GM21360 (cell line): ENCODE measurements around the gene TMEM220.

Source experiments
- ATAC-seq: cut with Tn5 transposase; IDR thresholded peaks from one replicate; pipeline ENCODE4 v1.9.1; 2021; ENCODE audit warnings: mild to moderate bottlenecking, moderate library complexity; ENCODE audit not compliant: unreplicated experiment

The TMEM220 gene

DNA sequence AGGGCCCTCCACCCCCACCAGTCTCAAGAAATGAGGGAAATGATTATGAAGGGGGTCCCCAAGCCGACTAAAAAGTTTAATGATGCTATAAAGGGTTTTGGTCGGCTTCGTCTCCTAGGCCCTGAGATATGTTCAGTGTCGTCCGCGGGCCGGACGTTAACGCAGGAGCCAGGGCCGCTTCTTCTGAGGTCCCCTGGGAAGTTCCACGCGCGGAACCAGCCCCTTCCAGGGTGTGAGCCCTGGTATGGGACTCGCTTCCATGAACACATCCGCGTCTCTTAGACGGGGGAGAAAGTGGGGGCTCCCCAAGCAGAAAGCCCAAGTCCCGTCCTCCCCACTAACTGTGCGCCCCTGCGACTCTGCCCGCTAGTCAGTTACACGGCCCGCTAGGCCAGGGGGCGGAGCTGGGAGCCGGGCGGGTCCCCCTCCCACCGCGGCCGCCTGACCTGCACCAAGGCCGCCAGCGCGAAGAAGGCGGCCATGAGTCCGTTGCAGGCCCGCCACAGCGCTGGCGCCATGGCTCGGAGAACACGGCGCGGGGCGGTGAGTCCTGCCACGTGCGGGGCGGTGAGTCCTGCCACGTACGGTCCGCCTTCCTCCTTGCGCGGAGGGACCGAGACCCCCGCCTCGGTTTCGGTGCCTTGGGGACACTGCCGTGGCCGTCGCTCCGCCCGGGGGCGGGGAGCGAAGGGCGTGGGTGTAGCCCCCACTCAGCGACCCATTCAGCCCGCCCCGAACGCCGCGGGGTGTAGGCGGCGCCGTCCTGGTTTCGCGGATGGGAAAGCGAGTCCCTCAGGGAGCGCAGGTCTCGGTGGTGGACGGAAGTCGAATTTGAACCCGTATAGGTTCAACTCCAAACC, at the start of gene TMEM220:
TSS of gene TMEM220 (minus strand) at position 690 of the 860 bp plus-strand sequence. CDS start at position 518, 172 bp downstream.
- ATAC-seq, result peak; percentile 70

DNA sequence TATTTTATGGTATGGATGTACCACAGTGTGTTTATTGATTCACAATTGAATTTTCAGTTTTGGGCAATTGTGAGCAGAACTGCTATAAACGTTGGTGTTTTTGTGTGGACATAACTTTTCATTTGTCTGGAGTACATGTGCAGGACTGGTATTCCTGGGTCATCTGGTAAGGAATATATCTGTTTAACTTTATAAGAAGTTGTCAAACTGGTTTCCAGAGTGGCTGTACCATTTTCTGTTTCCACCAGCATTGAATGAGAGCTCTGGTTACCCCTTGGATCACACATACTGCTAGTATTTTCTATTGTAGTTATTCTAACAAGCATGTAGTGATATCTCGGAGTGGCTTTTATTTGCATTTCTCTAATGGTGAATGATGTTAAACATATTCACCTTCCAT, 49.8 kb upstream of the TMEM220 start:
- ATAC-seq, result no peak

DNA sequence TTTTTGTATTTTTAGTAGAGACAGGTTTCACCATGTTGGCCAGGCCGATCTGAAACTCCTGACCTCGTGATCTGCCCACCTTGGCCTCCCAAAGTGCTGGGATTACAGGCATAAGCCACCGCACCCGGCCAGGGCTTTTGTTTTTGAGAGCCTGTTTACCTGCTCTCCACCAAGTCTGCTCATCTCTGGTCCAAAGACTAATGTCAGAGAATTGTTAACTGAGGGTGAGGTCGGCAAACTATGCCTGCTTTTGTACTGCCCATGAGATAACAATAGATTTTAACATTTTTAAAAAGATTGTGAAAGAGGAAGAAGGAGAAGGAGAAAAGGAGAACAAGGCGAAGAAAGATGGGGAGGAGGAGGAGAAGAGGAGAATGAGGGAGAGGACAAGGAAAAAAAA, 48.1 kb upstream of the TMEM220 start:
- ATAC-seq, result no peak

DNA sequence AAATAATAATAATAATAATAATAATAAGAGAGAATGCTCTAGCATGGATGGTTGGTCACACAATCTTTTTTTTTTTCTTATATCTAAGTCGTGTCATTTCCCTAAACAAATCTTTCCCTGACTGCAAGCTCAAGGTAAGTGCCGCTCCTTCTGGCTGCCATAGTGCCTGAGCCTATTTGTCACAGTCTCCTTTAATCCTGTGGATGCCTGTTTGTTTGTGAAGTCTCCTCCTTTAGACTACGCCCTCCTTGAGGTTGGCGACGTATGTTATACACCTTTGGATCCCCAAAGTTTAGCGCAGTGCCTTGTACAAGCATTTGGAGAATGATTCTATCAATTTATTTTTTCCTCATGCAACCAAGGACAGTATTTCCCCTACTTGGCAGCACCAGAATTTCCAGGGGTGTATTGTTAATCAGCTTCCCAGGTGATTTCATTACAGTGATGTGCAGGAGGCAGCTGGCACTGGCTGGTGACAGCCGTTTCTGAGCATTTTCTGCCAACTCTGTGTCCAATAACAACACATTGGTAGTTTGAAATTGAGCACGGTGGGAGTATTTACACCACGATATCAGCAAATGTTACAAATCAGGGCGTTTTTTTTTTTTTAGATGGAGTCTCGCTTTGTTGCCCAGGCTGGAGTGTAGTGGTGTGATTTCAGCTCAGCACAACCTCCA, 47.4 kb upstream of the TMEM220 start:
- ATAC-seq, result no peak

DNA sequence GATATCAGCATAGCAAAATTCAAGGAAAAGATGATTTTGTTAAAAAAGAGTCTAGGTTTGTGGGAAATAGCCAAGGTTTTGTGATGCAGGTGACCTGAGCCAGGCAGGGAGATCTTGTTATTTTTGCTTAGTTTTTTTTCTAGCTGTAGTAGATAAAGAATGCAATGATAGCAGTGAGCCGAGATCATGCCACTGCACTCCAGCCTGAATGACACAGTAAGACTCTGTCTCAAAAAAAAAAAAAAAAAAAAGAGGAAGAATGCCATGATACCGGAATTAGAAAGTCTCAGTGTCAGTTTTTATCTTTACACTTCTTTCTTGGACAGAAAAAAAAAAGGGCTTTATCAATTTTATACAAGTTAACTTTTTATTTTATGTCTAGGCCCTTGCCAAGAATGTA, 46.6 kb upstream of the TMEM220 start:
- ATAC-seq, result no peak

DNA sequence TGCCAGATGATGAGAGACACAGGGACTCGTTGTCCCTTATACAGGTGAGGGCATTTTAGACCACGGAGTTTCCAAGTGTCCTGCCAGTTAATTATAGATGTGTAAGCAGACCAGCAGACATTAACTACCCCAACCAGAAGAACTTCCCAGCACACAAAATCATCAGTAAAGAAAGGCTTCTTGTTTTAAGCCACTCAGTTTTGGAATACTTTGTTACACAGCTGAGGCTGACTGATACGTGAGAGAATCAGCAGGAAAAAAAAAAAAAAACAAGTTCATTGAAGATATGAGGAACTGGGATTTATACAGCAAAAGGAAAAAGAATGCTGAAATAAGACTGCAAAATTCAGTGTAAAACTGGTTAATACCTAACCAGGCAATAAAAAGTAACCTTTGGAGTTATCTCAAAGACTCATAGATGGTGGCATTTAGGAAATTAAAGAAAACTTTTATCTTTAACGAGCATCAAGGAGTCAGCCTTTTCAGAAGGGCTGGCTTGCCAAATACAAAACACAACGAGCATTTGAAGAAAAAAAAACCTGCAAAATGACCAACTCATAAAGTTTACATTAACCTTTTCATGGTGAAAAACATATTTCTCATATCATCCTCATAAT, 46.0 kb upstream of the TMEM220 start:
- ATAC-seq, result no peak

DNA sequence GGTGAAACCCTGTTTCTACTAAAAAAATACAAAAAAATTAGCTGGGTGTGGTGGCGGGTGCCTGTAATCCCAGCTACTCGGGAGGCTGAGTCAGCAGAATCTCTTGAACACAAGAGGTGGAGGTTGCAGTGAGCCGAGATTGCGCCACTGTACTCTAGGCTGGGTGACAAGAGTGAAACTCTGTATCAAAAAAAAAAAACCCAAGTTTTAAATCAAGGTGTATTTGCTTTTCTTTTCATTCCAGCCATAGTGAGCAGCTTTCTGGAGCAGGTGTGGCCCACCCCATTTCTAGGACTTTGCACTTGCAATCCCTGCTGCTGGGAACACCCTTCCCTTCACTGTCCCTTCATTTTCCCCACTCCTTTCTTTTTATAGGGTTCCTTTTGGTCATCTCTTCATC, 45.2 kb upstream of the TMEM220 start:
- no peak for ATAC-seq

DNA sequence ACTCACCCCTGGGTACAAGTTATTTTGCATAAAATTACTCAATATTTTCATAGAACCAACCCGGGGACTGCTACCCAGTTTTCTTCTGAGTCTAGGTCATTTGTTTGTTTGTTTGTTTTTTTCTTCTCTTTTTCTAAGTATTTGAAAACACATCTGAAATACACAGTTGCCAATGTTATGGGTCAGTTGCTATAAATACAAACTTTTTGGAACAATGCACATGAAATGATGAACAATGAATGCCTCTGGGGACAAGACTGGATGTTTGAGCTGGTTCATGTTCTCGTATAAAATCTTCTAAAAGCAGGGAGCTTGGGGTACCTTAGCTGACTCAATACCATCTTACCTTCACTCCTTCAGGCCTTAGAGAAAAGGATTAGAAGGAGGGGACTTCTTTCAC, 43.6 kb upstream of the TMEM220 start:
- ATAC-seq, result no peak

DNA sequence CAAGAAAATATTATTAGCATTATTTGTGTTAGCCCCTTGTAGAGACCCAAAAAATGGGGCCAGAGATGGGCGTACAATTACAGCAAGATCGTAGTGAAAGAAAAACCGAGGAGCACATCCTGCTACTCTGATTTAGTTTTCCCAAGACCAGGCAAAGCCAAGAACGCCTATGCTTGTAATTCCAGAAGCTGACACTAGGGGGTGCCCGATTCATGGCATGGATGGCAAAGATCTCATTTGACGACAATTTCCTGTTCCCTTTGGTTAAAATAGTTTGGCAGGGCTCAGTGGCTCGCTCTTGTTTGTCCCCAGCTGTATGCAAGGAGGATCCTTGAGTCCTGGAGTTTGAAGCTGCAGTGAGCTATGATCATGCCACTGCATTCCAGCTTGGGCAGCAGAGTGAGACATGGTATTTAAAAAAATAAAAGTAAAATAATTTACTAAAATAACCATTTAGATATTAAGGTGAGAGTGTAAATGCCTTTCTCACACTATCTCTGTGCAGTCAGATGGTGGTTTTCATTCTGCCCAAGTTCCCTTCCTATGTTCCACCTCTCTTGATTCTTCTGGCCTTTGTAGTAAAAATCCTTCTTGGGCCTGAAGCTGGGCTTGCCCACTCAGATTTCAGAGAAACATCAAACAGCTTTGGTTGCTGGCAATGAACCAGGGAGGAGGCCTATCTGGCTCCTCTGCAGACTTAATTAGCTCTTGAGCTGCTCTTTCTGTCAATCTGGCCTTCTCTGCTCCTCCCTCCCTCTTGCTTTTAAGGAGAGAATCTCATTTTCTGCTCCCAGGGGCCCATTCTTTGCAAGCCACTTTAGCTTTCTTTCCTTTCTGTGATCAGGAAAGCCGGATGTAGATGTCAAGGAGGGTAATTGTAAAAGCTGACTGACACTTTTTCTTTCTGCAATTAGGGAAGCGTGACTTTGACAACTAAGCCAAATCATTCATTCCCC, 42.9 kb upstream of the TMEM220 start:
- ATAC-seq, result no peak

DNA sequence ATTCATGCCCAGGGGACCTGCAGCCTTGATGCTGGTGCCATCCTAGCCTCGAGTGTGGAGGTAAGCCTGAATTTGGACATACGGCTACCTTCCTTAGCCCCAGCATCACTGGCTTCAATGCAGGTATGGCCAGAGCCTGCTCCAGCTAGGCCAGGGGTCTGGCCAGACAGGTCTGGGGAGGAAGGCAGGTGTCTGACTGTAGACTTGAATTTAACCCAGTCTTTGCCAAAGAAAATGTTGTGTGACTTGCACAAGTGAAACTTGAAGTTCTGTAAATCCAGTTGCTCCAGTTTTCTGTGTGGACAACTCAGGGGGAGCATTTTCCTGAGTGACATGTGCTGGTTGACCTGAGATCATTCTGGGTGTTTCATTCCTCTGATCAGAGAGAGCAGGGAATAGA, 41.3 kb upstream of the TMEM220 start:
- ATAC-seq, result no peak

DNA sequence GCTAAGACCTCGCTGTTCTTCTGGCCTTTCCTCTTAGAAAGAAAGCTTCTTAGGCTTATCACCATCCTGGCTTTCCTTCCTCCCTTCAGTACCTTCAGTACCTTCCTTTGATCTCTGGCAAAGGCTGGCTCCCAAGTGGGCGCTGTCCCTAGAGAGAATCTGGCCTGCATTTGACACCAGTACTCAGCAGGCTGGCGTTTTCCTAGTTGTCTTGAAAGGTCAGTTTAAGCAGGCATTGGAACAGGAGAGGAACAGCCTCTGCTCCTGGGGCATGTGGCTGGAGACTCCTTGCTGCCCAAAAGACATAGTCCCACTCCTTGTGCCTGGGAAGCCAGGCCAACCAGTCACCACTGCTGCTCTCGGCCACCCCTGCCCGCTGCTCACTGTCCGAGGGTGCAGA, 40.0 kb upstream of the TMEM220 start:
- no peak for ATAC-seq

DNA sequence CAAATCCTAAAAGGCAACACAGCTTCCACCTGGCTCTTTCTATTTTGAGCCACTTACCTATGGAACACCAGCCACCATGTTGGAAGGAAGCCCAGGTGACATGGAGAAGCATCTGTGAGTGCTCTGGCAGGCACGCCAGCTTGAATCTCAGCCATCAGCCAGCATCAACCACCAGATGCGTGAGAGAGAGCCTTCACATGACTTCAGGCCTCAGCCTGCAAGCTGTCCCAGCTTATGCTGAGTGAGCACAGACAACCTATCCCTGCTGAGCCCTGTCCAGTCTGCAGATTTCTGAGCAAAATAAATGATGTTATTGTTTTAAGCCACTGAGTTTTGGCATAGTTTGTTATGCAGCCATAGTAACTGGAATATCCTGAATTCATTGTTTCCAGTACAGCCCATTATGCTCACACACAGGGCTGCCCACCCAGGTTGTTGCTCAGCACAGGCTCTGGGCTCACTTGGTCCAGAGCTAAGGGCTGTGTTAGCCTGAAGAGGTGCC, 39.0 kb upstream of the TMEM220 start:
- no peak for ATAC-seq

DNA sequence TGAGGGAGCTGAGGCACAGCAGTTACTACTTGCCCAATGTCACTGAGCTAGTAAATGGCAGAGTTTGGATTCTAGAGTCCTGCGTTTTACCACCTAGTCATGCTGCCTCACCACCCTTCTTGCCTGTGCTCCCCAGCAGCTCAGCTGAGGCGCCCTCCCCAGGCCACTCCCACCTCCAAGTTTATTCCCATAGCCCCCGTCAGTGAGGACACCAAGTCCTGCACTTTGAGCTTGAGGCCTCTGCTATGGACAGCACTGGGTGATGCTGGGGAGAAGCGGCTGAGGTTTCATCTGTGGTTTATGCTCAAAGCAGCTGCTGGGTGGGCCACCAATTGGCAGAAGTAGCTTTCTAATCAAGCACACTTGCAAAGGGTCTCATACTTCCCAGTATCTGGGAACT, 37.4 kb upstream of the TMEM220 start:
- no peak for ATAC-seq

DNA sequence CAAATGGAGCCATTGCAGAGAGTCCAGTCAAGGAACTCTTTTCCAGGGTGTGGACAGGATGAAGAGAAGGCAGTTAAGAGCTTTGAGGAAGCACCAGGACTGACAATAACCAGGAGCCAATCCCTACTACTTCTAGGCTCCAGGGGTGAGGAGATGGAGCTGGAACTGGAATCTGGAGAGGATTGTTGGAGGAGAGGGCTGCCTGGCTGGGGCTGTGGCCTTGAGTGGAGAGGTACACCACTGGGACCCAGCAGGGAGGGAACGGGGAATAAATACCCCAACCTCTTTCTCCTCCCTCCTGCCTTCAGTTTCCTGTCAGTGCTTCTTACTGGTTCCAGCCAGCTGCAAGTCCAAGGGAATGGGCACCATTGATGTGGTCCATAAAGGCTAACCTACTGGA, 32.2 kb upstream of the TMEM220 start:
- no peak for ATAC-seq

DNA sequence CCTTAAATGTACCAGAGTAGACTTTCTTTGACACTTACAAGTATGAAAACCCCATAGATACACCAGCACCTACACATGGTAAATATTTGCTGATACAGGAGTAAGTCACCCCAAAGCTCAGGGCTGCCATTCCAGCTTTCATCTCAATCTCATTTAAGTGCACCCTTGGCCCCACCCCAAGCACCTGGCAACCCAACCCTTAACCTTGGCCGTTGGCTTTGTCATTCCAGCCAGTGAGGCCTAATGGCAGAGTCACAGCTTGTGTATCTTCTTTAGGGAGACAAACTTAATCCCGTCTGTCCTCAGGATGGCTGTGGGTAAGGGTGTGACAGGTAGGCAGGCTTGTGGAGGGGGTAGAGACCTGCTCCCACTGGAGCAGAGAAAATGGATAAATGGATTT, 31.5 kb upstream of the TMEM220 start:
- no peak for ATAC-seq

DNA sequence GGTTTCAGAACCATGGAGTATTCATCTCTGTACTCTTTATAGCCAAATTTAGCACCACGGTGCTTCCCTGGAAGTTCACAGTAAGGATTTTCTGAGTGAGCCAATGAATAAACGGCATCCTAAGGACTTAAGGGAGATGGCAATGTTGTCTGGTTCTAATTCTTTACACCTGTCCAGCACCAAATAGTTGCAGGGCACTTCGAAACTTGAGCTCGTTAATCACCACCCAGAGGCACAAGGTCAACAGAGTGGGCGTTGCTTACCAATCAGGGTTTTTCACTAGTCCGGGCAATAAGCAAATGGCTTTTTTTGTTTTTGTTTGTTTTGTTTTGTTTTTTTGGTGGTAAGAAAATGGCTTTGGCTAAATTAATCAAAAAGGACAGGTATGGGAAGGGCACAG, 28.2 kb upstream of the TMEM220 start:
- no peak for ATAC-seq

DNA sequence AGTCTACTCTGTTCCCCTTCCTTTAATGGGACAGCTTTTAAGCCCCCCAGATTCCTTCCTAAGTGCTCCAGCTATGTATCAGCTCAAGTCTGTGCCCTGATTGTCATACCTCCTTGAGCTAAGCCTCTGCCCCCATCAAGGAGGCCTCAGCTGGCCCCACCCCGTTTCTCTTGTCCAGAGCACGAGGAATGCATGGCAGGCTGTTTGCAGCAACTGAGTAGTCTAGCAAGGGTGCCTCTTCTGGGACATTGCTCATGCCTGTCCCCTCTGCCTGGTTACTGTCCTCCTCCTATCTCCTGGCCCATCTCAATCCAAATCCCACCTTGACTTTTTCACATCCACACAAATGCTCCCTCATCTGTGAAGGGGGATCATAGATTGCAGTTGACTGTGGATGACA, 27.8 kb upstream of the TMEM220 start:
- ATAC-seq, result no peak

DNA sequence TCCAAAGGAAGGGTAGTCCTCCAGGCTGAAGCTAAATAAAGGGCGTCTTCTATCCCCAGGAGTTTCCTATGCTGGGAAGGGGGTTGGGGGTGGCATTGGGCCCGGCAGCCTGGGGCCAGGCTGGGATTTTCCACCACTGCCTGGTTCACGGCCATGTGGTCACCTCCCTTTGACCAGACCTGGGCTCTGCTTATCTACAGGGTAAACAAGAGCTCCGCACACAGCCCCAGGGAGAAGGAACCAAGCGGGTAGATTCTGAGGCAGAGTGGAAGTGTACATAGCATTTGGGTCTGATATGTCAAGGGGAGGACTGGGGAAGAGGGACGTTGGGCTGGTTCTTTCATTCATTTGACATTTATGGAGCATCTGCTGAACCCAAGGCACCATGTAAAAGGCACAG, 27.2 kb upstream of the TMEM220 start:
- ATAC-seq, result no peak

DNA sequence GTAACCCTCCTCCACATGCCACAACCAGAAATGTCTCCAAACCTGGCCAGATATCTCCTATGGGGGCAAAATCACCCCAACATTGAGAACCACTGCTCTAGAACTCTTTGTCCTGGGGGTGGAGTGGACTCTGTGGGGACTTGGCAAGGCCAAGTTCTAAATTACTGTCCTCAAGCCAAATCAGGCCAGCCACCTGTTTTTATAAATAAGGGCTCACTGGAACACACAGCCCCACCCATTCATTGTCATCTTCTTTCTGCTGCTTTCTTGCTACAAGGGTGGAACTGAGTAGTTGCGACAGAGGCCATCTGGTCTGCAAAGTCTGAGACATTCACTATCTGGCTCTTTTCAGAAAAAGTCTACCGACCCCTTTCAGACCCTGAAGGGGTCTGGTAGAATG, 26.8 kb upstream of the TMEM220 start:
- no peak for ATAC-seq

DNA sequence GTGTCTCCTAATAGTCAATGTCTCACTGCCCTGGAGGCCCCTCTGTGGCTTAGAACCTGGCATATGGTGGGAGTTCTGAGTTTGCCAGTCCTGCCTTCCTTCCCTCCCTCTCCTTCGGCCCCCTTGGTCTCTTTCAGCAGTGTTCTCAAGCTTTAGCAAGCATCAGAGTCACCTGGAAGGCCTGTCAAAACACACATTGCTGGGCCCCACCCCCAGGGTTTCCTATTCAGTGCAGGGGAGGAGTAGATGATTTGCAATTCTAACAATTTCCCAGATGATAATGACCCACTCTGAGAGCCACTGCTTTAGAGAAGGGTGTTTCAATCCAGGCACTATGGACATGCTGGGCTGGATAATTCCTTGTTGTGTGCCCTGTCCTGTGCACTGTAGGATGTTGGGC, 26.4 kb upstream of the TMEM220 start:
- no peak for ATAC-seq
